ENCODE measurements around the gene APBA1. TPM values are rescaled to one million over a fixed set of nuclear protein-coding genes. Genes with fewer than 3 reads are reported as not detected.

APBA1 gene
- total and polyA plus RNA-seq, 4 donors = 0.95 to 8.1 (median 2.8) TPM

GRCh38 chr9:69585571-69585970 is 86.6 kb downstream of the APBA1 start:
- no peak for TF ChIP-seq CTCF (IDR thresholded peaks at IDR 0.05; ENCODE audit: control extremely low read depth, extremely low read depth)
- ATAC-seq (ENCODE audit: insufficient read depth, low FRiP score) = no peak

GRCh38 chr9:69584759-69585158 is 87.4 kb downstream of the APBA1 start:
- H3K27ac ChIP-seq (ENCODE audit: low read depth in 1 of 2, low read length in 1 of 2) = no peak overlapping the region
- ATAC-seq (ENCODE audit: insufficient read depth, low FRiP score) (no peak), DNase-seq (no peak)
- no peak overlapping the region for H3K4me3 ChIP-seq
- no peaks in the 10 kb centered on the region for H3K27me3 ChIP-seq (ENCODE audit: control insufficient read depth in 3 of 3, insufficient read depth in 3 of 3, low read length in 2 of 3)
- no peak overlapping the region for H3K9ac ChIP-seq (ENCODE audit: insufficient read depth in 1 of 2, low read length in 2 of 2)
- peaks cover 0 to under 1% (median 0%) of the 10 kb centered on the region in 4 donors for H3K36me3 ChIP-seq (ENCODE audit: control insufficient read depth in 4 of 4, insufficient read depth in 4 of 4, low read length in 4 of 4)
- H3K9me3 ChIP-seq (ENCODE audit: control insufficient read depth in 4 of 4, insufficient read depth in 3 of 4, low read length in 3 of 4) = no peaks in the 10 kb centered on the region
- no peak for TF ChIP-seq CTCF (IDR thresholded peaks at IDR 0.05; ENCODE audit: control extremely low read depth, extremely low read depth)
- peaks cover 0 to 11% (median 2%) of the 10 kb centered on the region in 5 donors for H3K4me1 ChIP-seq (ENCODE audit: control insufficient read depth in 5 of 5, insufficient read depth in 5 of 5, low read length in 5 of 5)

More at GRCh38 chr9:69585571-69585970, 86.6 kb downstream of the APBA1 start:
- no peak for DNase-seq
- H3K4me3 ChIP-seq = no peak overlapping the region
- H3K9me3 ChIP-seq (ENCODE audit: control insufficient read depth in 4 of 4, insufficient read depth in 3 of 4, low read length in 3 of 4) = no peaks in the 10 kb centered on the region
- H3K4me1 ChIP-seq (ENCODE audit: control insufficient read depth in 5 of 5, insufficient read depth in 5 of 5, low read length in 5 of 5) = peaks cover 0 to 7% (median 1%) of the 10 kb centered on the region in 5 donors
- WGBS, 2 donors = 87 to 95% methylated on average over 2 of the region's 2 CpGs
- H3K27ac ChIP-seq (ENCODE audit: low read depth in 1 of 2, low read length in 1 of 2) = no peak overlapping the region
- no peak overlapping the region for H3K9ac ChIP-seq (ENCODE audit: insufficient read depth in 1 of 2, low read length in 2 of 2)
- H3K36me3 ChIP-seq (ENCODE audit: control insufficient read depth in 4 of 4, insufficient read depth in 4 of 4, low read length in 4 of 4) = peaks cover 0 to 2% (median 0%) of the 10 kb centered on the region in 4 donors
- H3K27me3 ChIP-seq (ENCODE audit: control insufficient read depth in 3 of 3, insufficient read depth in 3 of 3, low read length in 2 of 3) = no peaks in the 10 kb centered on the region

DNA sequence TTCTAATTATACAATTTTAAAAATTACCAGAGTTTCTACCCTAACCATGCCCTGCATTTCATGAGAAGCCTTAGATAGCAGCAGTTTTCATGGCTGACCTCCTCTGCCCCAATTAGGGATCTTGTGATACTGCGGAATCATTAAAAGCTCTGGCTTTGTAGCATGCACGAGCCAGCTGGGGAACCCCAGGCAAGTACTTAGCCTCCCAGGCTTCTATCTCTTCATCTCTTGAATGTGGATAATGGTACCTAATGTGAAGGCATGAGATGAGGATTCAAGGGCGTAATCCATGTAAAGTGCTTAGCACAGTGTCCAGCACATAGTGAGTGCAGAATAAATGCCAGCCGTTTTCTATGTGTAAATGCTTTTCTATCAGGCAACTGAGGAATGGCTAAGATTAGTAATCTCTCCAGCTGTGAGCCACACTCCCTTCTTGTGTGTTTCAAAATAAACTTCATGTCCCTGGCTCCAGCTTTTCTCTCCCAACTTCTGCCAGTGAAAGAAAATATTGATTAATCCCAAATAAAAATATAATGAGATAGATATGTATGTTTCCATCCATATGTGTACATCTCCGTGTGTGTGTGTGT is 88.4 kb downstream of the APBA1 start:
- Histone ChIP-seq H3K27ac (ENCODE audit: low read depth in 1 of 2, low read length in 1 of 2) (no peak overlapping the region), H3K36me3 (ENCODE audit: control insufficient read depth in 4 of 4, insufficient read depth in 4 of 4, low read length in 4 of 4) (no peaks in the 10 kb centered on the region), H3K4me3 (no peak overlapping the region), H3K9ac (ENCODE audit: insufficient read depth in 1 of 2, low read length in 2 of 2) (no peak overlapping the region), H3K4me1 (ENCODE audit: control insufficient read depth in 5 of 5, insufficient read depth in 5 of 5, low read length in 5 of 5) (peaks cover 0 to 11% (median 2%) of the 10 kb centered on the region in 5 donors), H3K9me3 (ENCODE audit: control insufficient read depth in 4 of 4, insufficient read depth in 3 of 4, low read length in 3 of 4) (no peaks in the 10 kb centered on the region), H3K27me3 (ENCODE audit: control insufficient read depth in 3 of 3, insufficient read depth in 3 of 3, low read length in 2 of 3) (no peaks in the 10 kb centered on the region)
- ATAC-seq (ENCODE audit: insufficient read depth, low FRiP score) = no peak
- no peak for DNase-seq
- 87 to 89% methylated on average over 5 of the region's 5 CpGs for WGBS, 2 donors
- no peak for TF ChIP-seq CTCF (IDR thresholded peaks at IDR 0.05; ENCODE audit: control extremely low read depth, extremely low read depth)
